ENCODE measurements around the gene ANKRD13A. TPM values are rescaled to one million over a fixed set of nuclear protein-coding genes. Genes with fewer than 3 reads are reported as not detected.
"Not testable (repeated sequence)": the region's sequence is repeated elsewhere in the genome, so short reads cannot be mapped to it uniquely, and the experiment has no call there.

Gene ANKRD13A
- total and polyA plus RNA-seq, 2 experiments from 2014 or later = 77.3 to 241 TPM

- peaks cover 18% of the 10 kb centered on the region for H3K4me1 ChIP-seq (ENCODE audit: insufficient read depth)
- H3K4me3 ChIP-seq = peak within 1 kb of the TSS; percentile 83
- H3K9me2 ChIP-seq (ENCODE audit: insufficient read depth) = no peaks in the 10 kb centered on the region
- in situ Hi-C loops (cut with MboI) = no loop called here
- no peaks in the 10 kb centered on the region for H4K20me1 ChIP-seq (ENCODE audit: insufficient read depth)
- 3% methylated on average over 47 of the region's 47 CpGs for WGBS, 2 experiments (ENCODE audit: low coverage in 1 of 2, low lambda C conversion rate in 2 of 2, missing lambda C conversion rate in 2 of 2)
- DNase-seq = peak; percentile 99
- no peak for TF ChIP-seq EZH2phosphoT487 (IDR thresholded peaks at IDR 0.05; ENCODE audit: insufficient read depth, low read depth)
- no peak for TF ChIP-seq EZH2 (IDR thresholded peaks at IDR 0.05; ENCODE audit: insufficient read depth, poor library complexity, severe bottlenecking)
- H3F3A ChIP-seq (ENCODE audit: insufficient read depth) = peaks cover 7% of the 10 kb centered on the region; the same call in 1 of the 2 replicates
- H3K9me3 ChIP-seq (ENCODE audit: low read depth) = no peaks in the 10 kb centered on the region
- peak within 1 kb of the TSS; percentile 77 for H3K9ac ChIP-seq
- peak within 1 kb of the TSS; percentile 79 for H3K4me2 ChIP-seq (ENCODE audit: unreplicated experiment)
- H3K27ac ChIP-seq = peak within 1 kb of the TSS; percentile 74
- H2AFZ ChIP-seq = peak within 1 kb of the TSS; percentile 93
- H3K36me3 ChIP-seq (ENCODE audit: low read depth) = no peaks in the 10 kb centered on the region; the same call in 1 of the 2 replicates
- peaks cover 46% of the 10 kb centered on the region for H3K79me2 ChIP-seq (ENCODE audit: insufficient read depth)
- H3K27me3 ChIP-seq (replicated peaks; ENCODE audit: insufficient read depth) = no peaks in the 10 kb centered on the region
Measured at GRCh38 chr12:110048242-110049027, 49.2 kb downstream of the ANKRD13A start, which contains the start of gene C12orf76. C12orf76 (minus strand) TSS chr12:110048522; CDS start chr12:110048495, 27 bp downstream.

- DNase-seq; H3K27me3 ChIP-seq (replicated peaks; ENCODE audit: insufficient read depth); H3K9me2 ChIP-seq (ENCODE audit: insufficient read depth); H4K20me1 ChIP-seq (ENCODE audit: insufficient read depth); H3K36me3 ChIP-seq (ENCODE audit: low read depth); H3K9me3 ChIP-seq (ENCODE audit: low read depth); H3F3A ChIP-seq (ENCODE audit: insufficient read depth); in situ Hi-C loops (cut with MboI): not testable (repeated sequence)
- H3K4me1 ChIP-seq (ENCODE audit: insufficient read depth) = peaks cover 14% of the 10 kb centered on the region; the same call in 1 of the 2 replicates
- H3K4me2 ChIP-seq (ENCODE audit: unreplicated experiment) = peak overlapping the region; percentile 79
- H3K9ac ChIP-seq = peak overlapping the region; percentile 77
- peaks cover 42% of the 10 kb centered on the region for H3K79me2 ChIP-seq (ENCODE audit: insufficient read depth)
- H2AFZ ChIP-seq = peak overlapping the region; percentile 93
- peak overlapping the region; percentile 74 for H3K27ac ChIP-seq
- peak overlapping the region; percentile 83 for H3K4me3 ChIP-seq
- 78 to 79% methylated on average over 11 of the region's 11 CpGs for WGBS, 2 experiments (ENCODE audit: low coverage in 1 of 2, low lambda C conversion rate in 2 of 2, missing lambda C conversion rate in 2 of 2)
Measured at GRCh38 chr12:110049034-110049433, 49.8 kb downstream of the ANKRD13A start.

GRCh38 chr12:110049666-110050065 lies 50.4 kb downstream of the ANKRD13A start:
- H3K27me3 ChIP-seq (replicated peaks; ENCODE audit: insufficient read depth); H3K36me3 ChIP-seq (ENCODE audit: low read depth); DNase-seq; in situ Hi-C loops (cut with MboI); H3K4me3 ChIP-seq; H3K27ac ChIP-seq; H3F3A ChIP-seq (ENCODE audit: insufficient read depth); H3K9me2 ChIP-seq (ENCODE audit: insufficient read depth); H4K20me1 ChIP-seq (ENCODE audit: insufficient read depth); H2AFZ ChIP-seq; H3K4me2 ChIP-seq (ENCODE audit: unreplicated experiment); H3K9ac ChIP-seq; H3K9me3 ChIP-seq (ENCODE audit: low read depth): not testable (repeated sequence)
- Histone ChIP-seq H3K4me1 (ENCODE audit: insufficient read depth) (peaks cover 16% of the 10 kb centered on the region), H3K79me2 (ENCODE audit: insufficient read depth) (peaks cover 35% of the 10 kb centered on the region)
- 80 to 87% methylated on average over 9 of the region's 9 CpGs for WGBS, 2 experiments (ENCODE audit: low coverage in 1 of 2, low lambda C conversion rate in 2 of 2, missing lambda C conversion rate in 2 of 2)

GRCh38 chr12:110050927-110051326 lies 51.7 kb downstream of the ANKRD13A start:
- TF ChIP-seq EZH2 (IDR thresholded peaks at IDR 0.05; ENCODE audit: insufficient read depth, poor library complexity, severe bottlenecking) (no peak), EZH2phosphoT487 (IDR thresholded peaks at IDR 0.05; ENCODE audit: insufficient read depth, low read depth) (no peak)
- Histone ChIP-seq H3K9me3 (ENCODE audit: low read depth) (no peaks in the 10 kb centered on the region), H4K20me1 (ENCODE audit: insufficient read depth) (no peaks in the 10 kb centered on the region), H3K4me2 (ENCODE audit: unreplicated experiment) (no peak overlapping the region), H3F3A (ENCODE audit: insufficient read depth) (peaks cover 17% of the 10 kb centered on the region), H3K27me3 (replicated peaks; ENCODE audit: insufficient read depth) (no peaks in the 10 kb centered on the region), H3K79me2 (ENCODE audit: insufficient read depth) (peaks cover 23% of the 10 kb centered on the region), H2AFZ (no peak overlapping the region), H3K36me3 (ENCODE audit: low read depth) (no peaks in the 10 kb centered on the region), H3K9ac (no peak overlapping the region), H3K4me1 (ENCODE audit: insufficient read depth) (peaks cover 28% of the 10 kb centered on the region), H3K4me3 (no peak overlapping the region), H3K27ac (no peak overlapping the region), H3K9me2 (ENCODE audit: insufficient read depth) (no peaks in the 10 kb centered on the region)
- no peak for DNase-seq
- 54 to 61% methylated on average over 6 of the region's 6 CpGs for WGBS, 2 experiments (ENCODE audit: low coverage in 1 of 2, low lambda C conversion rate in 2 of 2, missing lambda C conversion rate in 2 of 2)
- in situ Hi-C loops (cut with MboI) = no loop called here

GRCh38 chr12:110055375-110056352 lies 56.4 kb downstream of the ANKRD13A start:
- Histone ChIP-seq H3K4me1 (ENCODE audit: insufficient read depth) (peaks cover 29% of the 10 kb centered on the region), H2AFZ (peak overlapping the region; percentile 44; the same call in 1 of the 2 replicates), H3K27ac (peak overlapping the region; percentile 79), H3K9ac (peak overlapping the region; percentile 50), H3F3A (ENCODE audit: insufficient read depth) (peaks cover 22% of the 10 kb centered on the region), H3K4me3 (0 out of 2 replicates have a peak overlapping the region, but pooled peaks have one; percentile 18), H3K4me2 (ENCODE audit: unreplicated experiment) (peak overlapping the region; percentile 59)
- in situ Hi-C loops (cut with MboI); H3K36me3 ChIP-seq (ENCODE audit: low read depth); H3K27me3 ChIP-seq (replicated peaks; ENCODE audit: insufficient read depth); H4K20me1 ChIP-seq (ENCODE audit: insufficient read depth); H3K79me2 ChIP-seq (ENCODE audit: insufficient read depth); H3K9me3 ChIP-seq (ENCODE audit: low read depth); H3K9me2 ChIP-seq (ENCODE audit: insufficient read depth): not testable (repeated sequence)
- DNase-seq = peak; percentile 86
- 34 to 36% methylated on average over 11 of the region's 11 CpGs for WGBS, 2 experiments (ENCODE audit: low coverage in 1 of 2, low lambda C conversion rate in 2 of 2, missing lambda C conversion rate in 2 of 2)

GRCh38 chr12:110056643-110057042 lies 57.4 kb downstream of the ANKRD13A start:
- H3K4me2 ChIP-seq (ENCODE audit: unreplicated experiment); H3K9me2 ChIP-seq (ENCODE audit: insufficient read depth); H3K36me3 ChIP-seq (ENCODE audit: low read depth); H3K27me3 ChIP-seq (replicated peaks; ENCODE audit: insufficient read depth); H3K4me3 ChIP-seq; H3K79me2 ChIP-seq (ENCODE audit: insufficient read depth); in situ Hi-C loops (cut with MboI); H2AFZ ChIP-seq; DNase-seq; H3K9me3 ChIP-seq (ENCODE audit: low read depth); H3K9ac ChIP-seq; H4K20me1 ChIP-seq (ENCODE audit: insufficient read depth): not testable (repeated sequence)
- H3K4me1 ChIP-seq (ENCODE audit: insufficient read depth) = peaks cover 30% of the 10 kb centered on the region
- H3F3A ChIP-seq (ENCODE audit: insufficient read depth) = peaks cover 22% of the 10 kb centered on the region
- 95% methylated on average over 3 of the region's 3 CpGs for WGBS, 2 experiments (ENCODE audit: low coverage in 1 of 2, low lambda C conversion rate in 2 of 2, missing lambda C conversion rate in 2 of 2)
- H3K27ac ChIP-seq = 0 out of 2 replicates have a peak overlapping the region, but pooled peaks have one; percentile 79
